ENCODE measurements around the gene COG5.

GRCh38 chr7:107486041-107486440 is 77.7 kb downstream of the COG5 start:
- TF ChIP-seq CTCF (conservative IDR thresholded peaks at IDR 0.05; ENCODE audit: low read length) (no peak), EZH2phosphoT487 (IDR thresholded peaks at IDR 0.05; ENCODE audit: borderline replicate concordance, low read depth, low read length) (no peak)

Measured in OCI-LY7 (cell line).